Suprapubic skin (tissue), 3 donors: ENCODE data around the gene CRYBA2.

Experiments used
- CTCF ChIP-seq, 2 donors: fragments of 200-600 bp in 1 of 2; fragments of 450-650 bp in 1 of 2; sonication (generic) in 1 of 2; IDR thresholded peaks; one replicate each; pipeline ENCODE4 v1.5.1; 2016 to 2019; ENCODE audit warnings: antibody characterized with exemption in 2 of 2, mild to moderate bottlenecking in 1 of 2, moderate library complexity in 1 of 2
- EP300 ChIP-seq: sonication (generic); formaldehyde crosslinking; IDR thresholded peaks from one replicate; pipeline ENCODE4 v1.6.1; 2017; ENCODE audit warnings: antibody characterized with exemption

GRCh38 chr2:218980735-218981389, 12.4 kb downstream of the CRYBA2 start:
- TF ChIP-seq EP300 (no peak), CTCF (IDR thresholded peaks at IDR 0.05) (no peak)
